ENCODE results near the gene ANKRD28.

The ANKRD28 gene

GRCh38 chr3:15659254-15659975 is 138.4 kb downstream of the ANKRD28 start:
- DNase-seq = no peak

DNA sequence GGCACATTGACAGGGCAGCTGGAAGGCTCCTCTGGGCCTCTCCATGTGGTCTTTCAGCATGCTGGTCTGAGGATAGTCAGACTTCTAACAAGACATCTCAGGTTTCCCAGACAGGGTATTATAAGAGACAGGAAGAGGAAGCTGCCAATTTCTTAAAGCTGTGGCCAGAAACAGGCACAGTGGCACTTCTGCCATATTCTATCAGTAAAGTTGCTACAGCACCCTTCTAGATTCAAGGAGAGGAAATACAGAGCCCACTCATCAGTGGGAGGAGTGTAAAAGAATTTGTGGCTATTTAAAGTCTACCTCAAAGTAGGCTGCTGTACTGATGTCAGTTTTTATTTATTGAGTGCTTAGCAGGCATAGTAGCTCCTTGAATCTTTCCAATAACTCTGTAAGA is 140.8 kb downstream of the ANKRD28 start:
- DNase-seq = no peak

GRCh38 chr3:15656342-15656741 is 141.4 kb downstream of the ANKRD28 start:
- DNase-seq = no peak

GRCh38 chr3:15654891-15655290 is 142.9 kb downstream of the ANKRD28 start:
- DNase-seq = no peak

- DNase-seq = no peak
Observed at GRCh38 chr3:15654127-15654526, 143.7 kb downstream of the ANKRD28 start.

DNA sequence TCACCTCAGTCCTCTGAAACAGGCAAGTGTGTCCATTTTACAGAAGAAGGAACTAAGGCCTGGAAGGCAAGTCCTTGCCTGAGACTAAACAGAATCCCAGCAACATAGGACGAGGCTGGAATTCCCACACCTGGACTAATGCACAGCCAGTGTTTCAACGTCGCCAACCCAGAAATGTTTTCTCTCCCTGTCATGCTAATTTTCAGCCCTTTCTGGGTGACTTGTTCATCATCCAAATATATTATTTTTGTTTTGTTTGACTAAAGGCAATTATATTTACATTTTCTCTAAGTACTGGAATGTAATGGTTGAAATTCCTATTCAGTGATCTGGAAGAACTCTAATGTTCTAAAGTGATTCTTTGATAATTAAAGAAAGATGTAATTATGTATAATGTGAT is 144.5 kb downstream of the ANKRD28 start:
- DNase-seq = no peak

DNA sequence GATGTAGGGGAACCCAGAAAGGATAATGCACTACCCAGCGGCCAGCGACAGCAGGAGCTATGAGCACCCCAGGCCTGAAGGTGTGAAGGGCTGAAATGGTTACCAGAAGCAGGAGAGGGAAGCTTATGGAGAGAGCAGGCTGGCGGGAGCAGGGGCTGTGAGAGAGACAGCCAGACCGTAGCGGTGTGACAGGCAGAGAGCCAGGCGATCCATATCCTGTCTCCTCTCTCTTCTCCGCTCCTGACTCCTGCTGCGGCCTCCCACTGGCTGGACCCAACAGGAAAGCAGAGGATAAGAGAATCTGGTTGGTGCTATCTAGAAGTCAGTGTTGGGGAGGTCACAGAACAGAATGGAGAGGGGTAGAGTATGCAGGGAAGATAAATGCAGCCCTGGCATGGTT is 146.4 kb downstream of the ANKRD28 start:
- DNase-seq = no peak

- DNase-seq = no peak
Observed at GRCh38 chr3:15649858-15650257, 147.9 kb downstream of the ANKRD28 start.

DNA sequence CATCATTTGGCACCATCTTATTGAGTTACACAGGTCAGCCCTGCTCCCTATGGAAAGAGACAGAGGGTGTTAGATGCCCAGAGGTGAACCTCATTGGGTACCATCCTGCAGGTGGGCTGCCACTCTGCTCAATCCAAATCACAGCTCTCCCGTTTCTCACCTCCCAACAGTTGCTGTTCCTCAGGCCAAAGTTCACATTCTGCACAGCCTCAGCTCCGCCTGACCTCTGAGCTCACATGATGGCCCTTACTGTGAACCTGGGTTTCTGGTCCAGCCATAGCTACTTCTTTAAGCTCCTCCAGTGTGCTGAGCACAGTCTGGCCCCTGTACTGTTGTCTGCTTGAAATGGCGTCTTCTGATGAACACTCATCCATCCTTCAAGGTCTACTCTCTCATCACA is 148.4 kb downstream of the ANKRD28 start:
- no peak for DNase-seq

DNA sequence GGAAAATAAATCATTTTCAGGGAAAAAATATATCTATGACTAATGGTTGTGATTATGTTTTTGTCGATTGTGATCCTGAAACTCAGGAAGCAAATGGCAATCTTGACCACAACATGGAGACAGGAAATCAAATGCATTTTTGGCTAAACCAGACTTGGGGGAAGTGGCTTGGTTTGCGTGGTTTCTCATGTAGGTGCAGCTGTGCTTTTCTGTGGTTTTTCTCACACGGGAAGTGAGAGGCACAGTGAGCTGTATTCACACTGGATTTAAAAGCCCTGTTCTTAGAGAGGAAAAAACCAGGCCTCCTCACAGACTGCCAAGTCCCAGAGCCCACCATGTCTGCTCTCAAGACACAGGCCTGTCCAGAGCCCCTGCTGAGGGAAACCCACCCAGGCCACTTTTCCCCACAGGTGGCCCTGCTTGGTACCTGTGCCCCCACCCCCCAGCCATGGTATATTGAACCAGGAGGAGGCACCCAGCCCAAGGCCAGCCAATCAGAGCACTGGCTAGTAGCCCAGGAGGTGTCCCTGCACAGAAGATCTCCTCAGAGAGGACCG is 150.1 kb downstream of the ANKRD28 start:
- no peak for DNase-seq

GRCh38 chr3:15646851-15647511 is 150.8 kb downstream of the ANKRD28 start:
- DNase-seq = no peak

GRCh38 chr3:15645740-15646501 is 151.9 kb downstream of the ANKRD28 start:
- DNase-seq = no peak

- no peak for DNase-seq
Observed at GRCh38 chr3:15645246-15645645, 152.5 kb downstream of the ANKRD28 start.

GRCh38 chr3:15638891-15639262 is 158.9 kb downstream of the ANKRD28 start:
- no peak for DNase-seq

GRCh38 chr3:15638193-15638890 is 159.4 kb downstream of the ANKRD28 start:
- no peak for DNase-seq

GRCh38 chr3:15637131-15637951 is 160.4 kb downstream of the ANKRD28 start:
- DNase-seq = no peak

GRCh38 chr3:15636028-15636709 is 161.6 kb downstream of the ANKRD28 start:
- no peak for DNase-seq

DNA sequence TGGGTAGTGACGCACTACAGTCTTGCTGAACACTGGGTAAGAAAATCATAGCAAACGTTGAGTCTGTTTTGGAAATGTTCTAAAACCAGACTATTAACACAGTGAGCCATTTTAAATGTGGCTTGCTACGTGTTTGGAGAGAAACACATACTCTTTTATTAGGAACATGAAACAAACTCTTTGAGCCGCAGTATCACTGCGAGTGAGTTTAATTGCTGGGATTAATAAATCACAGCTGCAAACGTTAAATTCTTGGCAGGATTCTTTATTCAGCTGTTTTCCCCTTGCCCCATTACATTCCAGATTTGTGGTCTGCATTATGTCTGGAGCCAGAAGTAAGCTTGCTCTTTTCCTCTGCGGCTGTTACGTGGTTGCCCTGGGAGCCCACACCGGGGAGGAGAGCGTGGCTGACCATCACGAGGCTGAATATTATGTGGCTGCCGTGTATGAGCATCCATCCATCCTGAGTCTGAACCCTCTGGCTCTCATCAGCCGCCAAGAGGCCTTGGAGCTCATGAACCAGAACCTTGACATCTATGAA is 162.6 kb downstream of the ANKRD28 start:
- no peak for DNase-seq

DNA sequence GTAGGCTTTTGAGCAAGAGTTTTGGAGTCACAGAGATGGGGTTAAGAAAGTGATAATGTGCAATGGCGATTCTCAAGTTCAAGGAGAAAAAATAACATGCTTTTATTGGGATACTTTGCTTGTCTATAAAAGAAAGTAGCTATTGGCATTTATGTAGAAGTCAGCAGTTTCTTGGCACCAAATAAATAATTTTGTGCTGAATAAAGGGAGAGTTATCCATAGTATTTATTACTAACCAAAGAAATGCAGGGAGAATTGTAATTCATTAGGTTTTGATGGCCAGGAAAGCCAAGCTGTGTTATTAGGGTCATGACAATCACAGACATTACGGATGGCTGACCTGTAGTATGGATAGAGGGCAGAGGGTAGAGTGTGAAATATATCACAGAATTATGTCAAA is 163.1 kb downstream of the ANKRD28 start:
- no peak for DNase-seq

DNA sequence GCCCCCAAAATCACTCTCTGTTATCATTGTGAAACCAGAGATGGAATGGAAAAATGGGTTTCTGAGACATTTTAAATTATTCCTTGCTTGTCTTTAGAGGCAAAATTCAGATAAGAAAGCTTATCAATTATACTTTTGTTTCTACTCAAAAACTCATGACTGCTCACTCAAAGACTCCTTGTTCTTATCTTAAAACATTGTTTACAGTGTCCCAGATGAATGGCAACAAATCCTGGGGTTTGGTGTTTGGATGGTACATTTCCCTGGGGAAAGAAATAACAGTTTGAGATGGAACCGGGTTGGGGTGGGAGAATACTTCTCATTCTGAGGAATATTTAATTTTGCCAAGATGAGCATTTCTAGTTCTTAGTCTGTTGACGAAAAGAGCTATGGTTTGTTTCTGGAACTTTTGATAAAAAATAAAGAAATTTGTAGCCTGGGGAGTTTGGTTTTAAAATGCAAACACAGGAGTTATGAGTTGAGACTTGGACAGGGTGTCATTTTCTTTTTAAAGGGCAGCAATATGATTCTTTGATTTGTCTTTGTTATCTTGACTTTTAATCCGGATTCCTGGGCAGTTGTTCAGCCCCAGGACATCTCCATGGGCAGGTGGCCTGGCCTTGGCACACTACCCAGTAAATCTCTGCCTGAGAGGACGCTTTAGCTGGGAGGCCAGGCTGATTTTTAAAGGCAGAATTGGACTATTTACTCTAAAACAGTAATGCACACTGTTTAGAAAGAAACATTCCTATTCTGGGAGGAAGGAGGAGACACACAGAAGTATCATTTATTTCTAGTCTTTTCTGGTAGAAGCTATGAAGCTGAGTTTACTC is 163.8 kb downstream of the ANKRD28 start:
- no peak for DNase-seq

All from activated naive CD4-positive, alpha-beta T cell treated with anti-CD3 and anti-CD28 coated beads, Interleukin-2, amount 50 U/mL, for 16 hours (primary cell).